Activated naive CD8-positive, alpha-beta T cell treated with anti-CD3 and anti-CD28 coated beads, Interleukin-2, amount 10 ng/mL, durations not matched to agents 7 days and 5 days (primary cell): ENCODE results near the gene CD2AP. TPM values are rescaled to one million over a fixed set of nuclear protein-coding genes. Genes with fewer than 3 reads are reported as not detected.

ENCODE experiments used
- ATAC-seq: fragments of 150-1000 bp; cut with Tn5 transposase; one replicate; pipeline ENCODE4 v1.10.0; 2021; ENCODE audit warnings: low read depth, moderate library complexity
- POLR2A ChIA-PET: fragments of 350-600 bp; sonication (Branson Sonifier 250); formaldehyde crosslinking; loops from one replicate; lab custom pipeline; 2021; ENCODE audit warnings: antibody characterized with exemption; lab: Charles Lee
- DNase-seq: peaks from one replicate; pipeline ENCODE4 v3.0.0; 2021
- H3K27ac Mint-ChIP-seq: one replicate; pipeline ENCODE4 v1.8.0; 2022; ENCODE audit warnings: mild to moderate bottlenecking, mixed read lengths
- H3K27me3 Mint-ChIP-seq: one replicate; pipeline ENCODE4 v1.8.0; 2022; ENCODE audit warnings: mild to moderate bottlenecking, moderate library complexity, mixed read lengths
- H3K36me3 Mint-ChIP-seq: one replicate; pipeline ENCODE4 v1.8.0; 2021; ENCODE audit warnings: mild to moderate bottlenecking, mixed read lengths
- H3K4me1 Mint-ChIP-seq: one replicate; pipeline ENCODE4 v1.8.0; 2021; ENCODE audit warnings: mixed read lengths
- H3K4me3 Mint-ChIP-seq: one replicate; pipeline ENCODE4 v1.8.0; 2022; ENCODE audit warnings: mild to moderate bottlenecking, moderate library complexity, mixed read lengths
- H3K9me3 Mint-ChIP-seq: one replicate; pipeline ENCODE4 v1.8.0; 2021; ENCODE audit warnings: mixed read lengths
- total RNA-seq, 2 experiments: library from RNA; stranded (reverse); gene quantifications; one replicate each; pipeline ENCODE4 v1.2.3, GENCODE V29; 2021

The CD2AP gene
- total RNA-seq, 2 experiments from 2014 or later = 38.9 to 45.4 TPM

- Mint-ChIP-seq H3K9me3 (no peaks in the 10 kb centered on the region), H3K27ac (no peak overlapping the region), H3K36me3 (peaks cover 5% of the 10 kb centered on the region), H3K4me1 (peaks cover 6% of the 10 kb centered on the region), H3K4me3 (no peak overlapping the region), H3K27me3 (no peaks in the 10 kb centered on the region)
- POLR2A ChIA-PET = no interaction called here
- DNase-seq = no peak
- no peak for ATAC-seq
These were observed 95.5 kb downstream of the CD2AP start for GRCh38 chr6:47573109-47573508.

GRCh38 chr6:47574789-47575188, 97.2 kb downstream of the CD2AP start:
- POLR2A ChIA-PET = interaction anchor here (0.6 kb wide), 1 partner anchor 13 kb away, joined by 3 read pairs; no protein-coding TSS in a partner anchor
- no peaks in the 10 kb centered on the region for H3K9me3 Mint-ChIP-seq
- no peak overlapping the region for H3K4me3 Mint-ChIP-seq
- H3K36me3 Mint-ChIP-seq = peaks cover 7% of the 10 kb centered on the region
- no peak for DNase-seq
- H3K4me1 Mint-ChIP-seq = peaks cover 6% of the 10 kb centered on the region
- H3K27ac Mint-ChIP-seq = no peak overlapping the region
- no peaks in the 10 kb centered on the region for H3K27me3 Mint-ChIP-seq
- no peak for ATAC-seq

- H3K9me3 Mint-ChIP-seq = no peaks in the 10 kb centered on the region
- no peaks in the 10 kb centered on the region for H3K27me3 Mint-ChIP-seq
- H3K27ac Mint-ChIP-seq = no peak overlapping the region
- POLR2A ChIA-PET = interaction anchor here (0.6 kb wide), 1 partner anchor 29 kb away, joined by 3 read pairs; no protein-coding TSS in a partner anchor
- peaks cover 25% of the 10 kb centered on the region for H3K36me3 Mint-ChIP-seq
- H3K4me1 Mint-ChIP-seq = peaks cover 1% of the 10 kb centered on the region
- no peak for ATAC-seq
- no peak for DNase-seq
- H3K4me3 Mint-ChIP-seq = no peak overlapping the region
These were observed 101.5 kb downstream of the CD2AP start for GRCh38 chr6:47579040-47579439.

GRCh38 chr6:47581591-47581990, 104.0 kb downstream of the CD2AP start:
- Mint-ChIP-seq H3K4me3 (no peak overlapping the region), H3K36me3 (peaks cover 38% of the 10 kb centered on the region), H3K4me1 (no peaks in the 10 kb centered on the region), H3K27me3 (no peaks in the 10 kb centered on the region), H3K27ac (no peak overlapping the region), H3K9me3 (no peaks in the 10 kb centered on the region)
- POLR2A ChIA-PET = no interaction called here
- ATAC-seq (no peak), DNase-seq (no peak)

GRCh38 chr6:47587493-47587892, 109.9 kb downstream of the CD2AP start:
- POLR2A ChIA-PET = no interaction called here
- Mint-ChIP-seq H3K4me1 (no peaks in the 10 kb centered on the region), H3K36me3 (peaks cover 60% of the 10 kb centered on the region), H3K27me3 (no peaks in the 10 kb centered on the region), H3K27ac (no peak overlapping the region), H3K4me3 (no peak overlapping the region), H3K9me3 (no peaks in the 10 kb centered on the region)
- ATAC-seq (no peak), DNase-seq (no peak)

- H3K4me1 Mint-ChIP-seq = peaks cover 2% of the 10 kb centered on the region
- H3K27me3 Mint-ChIP-seq = no peaks in the 10 kb centered on the region
- peaks cover 52% of the 10 kb centered on the region for H3K36me3 Mint-ChIP-seq
- DNase-seq (no peak), ATAC-seq (no peak)
- H3K4me3 Mint-ChIP-seq = no peak overlapping the region
- POLR2A ChIA-PET = no interaction called here
- H3K9me3 Mint-ChIP-seq = no peaks in the 10 kb centered on the region
- no peak overlapping the region for H3K27ac Mint-ChIP-seq
These were observed 114.7 kb downstream of the CD2AP start for GRCh38 chr6:47592131-47592840.

- H3K27ac Mint-ChIP-seq = no peak overlapping the region
- no peak for ATAC-seq
These were observed 116.4 kb downstream of the CD2AP start for GRCh38 chr6:47593979-47594378.

GRCh38 chr6:47595785-47596184, 118.2 kb downstream of the CD2AP start:
- Mint-ChIP-seq H3K36me3 (peaks cover 48% of the 10 kb centered on the region), H3K4me3 (no peak overlapping the region), H3K4me1 (peaks cover 4% of the 10 kb centered on the region), H3K27ac (no peak overlapping the region), H3K27me3 (no peaks in the 10 kb centered on the region), H3K9me3 (peaks cover 1% of the 10 kb centered on the region)
- ATAC-seq (no peak), DNase-seq (no peak)
- POLR2A ChIA-PET = interaction anchor here (0.7 kb wide), 1 partner anchor 514 kb away, joined by 3 read pairs; no protein-coding TSS in a partner anchor

More at GRCh38 chr6:47593979-47594378, 116.4 kb downstream of the CD2AP start:
- Mint-ChIP-seq H3K4me1 (peaks cover 4% of the 10 kb centered on the region), H3K36me3 (peaks cover 54% of the 10 kb centered on the region), H3K27me3 (no peaks in the 10 kb centered on the region), H3K4me3 (no peak overlapping the region), H3K9me3 (peaks cover 1% of the 10 kb centered on the region)
- POLR2A ChIA-PET = no interaction called here
- DNase-seq = no peak

GRCh38 chr6:47598367-47598766, 120.8 kb downstream of the CD2AP start:
- peaks cover 41% of the 10 kb centered on the region for H3K36me3 Mint-ChIP-seq
- no peaks in the 10 kb centered on the region for H3K27me3 Mint-ChIP-seq
- peaks cover 1% of the 10 kb centered on the region for H3K9me3 Mint-ChIP-seq
- DNase-seq (no peak), ATAC-seq (no peak)
- H3K4me1 Mint-ChIP-seq = peaks cover 4% of the 10 kb centered on the region
- H3K27ac Mint-ChIP-seq = no peak overlapping the region
- POLR2A ChIA-PET = no interaction called here
- H3K4me3 Mint-ChIP-seq = no peak overlapping the region

- peaks cover 36% of the 10 kb centered on the region for H3K36me3 Mint-ChIP-seq
- DNase-seq = no peak
- no peak overlapping the region for H3K27ac Mint-ChIP-seq
- POLR2A ChIA-PET = no interaction called here
- H3K27me3 Mint-ChIP-seq = no peaks in the 10 kb centered on the region
- H3K9me3 Mint-ChIP-seq = peaks cover 1% of the 10 kb centered on the region
- no peak for ATAC-seq
- no peak overlapping the region for H3K4me3 Mint-ChIP-seq
- peaks cover 7% of the 10 kb centered on the region for H3K4me1 Mint-ChIP-seq
These were observed 121.9 kb downstream of the CD2AP start for GRCh38 chr6:47599512-47599911.

GRCh38 chr6:47603227-47603626, 125.6 kb downstream of the CD2AP start:
- no peak overlapping the region for H3K27ac Mint-ChIP-seq
- no peak for ATAC-seq
- no peaks in the 10 kb centered on the region for H3K27me3 Mint-ChIP-seq
- no peak for DNase-seq
- no peaks in the 10 kb centered on the region for H3K9me3 Mint-ChIP-seq
- H3K4me1 Mint-ChIP-seq = peaks cover 6% of the 10 kb centered on the region
- no peak overlapping the region for H3K4me3 Mint-ChIP-seq
- POLR2A ChIA-PET = no interaction called here
- peaks cover 26% of the 10 kb centered on the region for H3K36me3 Mint-ChIP-seq

- no peak for ATAC-seq
- no peak overlapping the region for H3K27ac Mint-ChIP-seq
- H3K27me3 Mint-ChIP-seq = no peaks in the 10 kb centered on the region
- no peak overlapping the region for H3K4me3 Mint-ChIP-seq
- POLR2A ChIA-PET = no interaction called here
- H3K4me1 Mint-ChIP-seq = peaks cover 6% of the 10 kb centered on the region
- DNase-seq = no peak
- no peaks in the 10 kb centered on the region for H3K9me3 Mint-ChIP-seq
- peaks cover 23% of the 10 kb centered on the region for H3K36me3 Mint-ChIP-seq
These were observed 126.4 kb downstream of the CD2AP start for GRCh38 chr6:47603995-47604394.

GRCh38 chr6:47621838-47622449, 144.4 kb downstream of the CD2AP start:
- Mint-ChIP-seq H3K4me3 (no peak overlapping the region), H3K27me3 (no peaks in the 10 kb centered on the region), H3K36me3 (peaks cover 52% of the 10 kb centered on the region), H3K9me3 (no peaks in the 10 kb centered on the region), H3K27ac (no peak overlapping the region), H3K4me1 (no peaks in the 10 kb centered on the region)
- no peak for ATAC-seq
- POLR2A ChIA-PET = no interaction called here
- DNase-seq = no peak

- H3K9me3 Mint-ChIP-seq = no peaks in the 10 kb centered on the region
- no peak overlapping the region for H3K4me3 Mint-ChIP-seq
- peaks cover 14% of the 10 kb centered on the region for H3K36me3 Mint-ChIP-seq
- no peaks in the 10 kb centered on the region for H3K27me3 Mint-ChIP-seq
- H3K27ac Mint-ChIP-seq = no peak overlapping the region
- POLR2A ChIA-PET = interaction anchor here (0.6 kb wide), 1 partner anchor 139 kb away, joined by 3 read pairs; no protein-coding TSS in a partner anchor
- no peak for ATAC-seq
- no peak for DNase-seq
- peaks cover 4% of the 10 kb centered on the region for H3K4me1 Mint-ChIP-seq
These were observed 149.2 kb downstream of the CD2AP start for GRCh38 chr6:47626782-47627181.
